GM12891 (cell line): Measurements from ENCODE around the gene NAA15.

Source experiments
- DNase-seq: peaks from one replicate; pipeline ENCODE4 v3.0.0; 2011; ENCODE audit warnings: low spot score; ENCODE audit not compliant: insufficient read length
- FAIRE-seq: peaks from 2 replicates; lab custom pipeline; 2011; peaks lifted over from hg19 to GRCh38; lab: Jason Lieb, UNC
- PAX5 ChIP-seq: IDR thresholded peaks from 2 replicates; pipeline ENCODE4 v1.6.1; 2011; ENCODE audit warnings: low read length, moderate library complexity, mild to moderate bottlenecking; ENCODE audit not compliant: insufficient read depth, severe bottlenecking
- POLR2A ChIP-seq: IDR thresholded peaks from 2 replicates; pipeline ENCODE4 v1.6.1; 2011; ENCODE audit warnings: low read depth, low read length, control low read depth
- POLR2AphosphoS5 ChIP-seq: IDR thresholded peaks from 2 replicates; pipeline ENCODE4 v1.6.1; 2011; ENCODE audit warnings: low read depth, low read length, control low read depth
- POU2F2 ChIP-seq: IDR thresholded peaks from 2 replicates; pipeline ENCODE4 v1.6.1; 2011; ENCODE audit warnings: low read depth, mild to moderate bottlenecking, control low read depth, low read length, moderate library complexity
- SPI1 ChIP-seq: IDR thresholded peaks from 2 replicates; pipeline ENCODE4 v1.6.1; 2011; ENCODE audit warnings: low read depth, low read length, control low read depth
- TAF1 ChIP-seq: IDR thresholded peaks from 2 replicates; pipeline ENCODE4 v1.6.1; 2011; ENCODE audit warnings: low read depth, low read length, control low read depth

The NAA15 gene

GRCh38 chr4:139274790-139275189 lies 26.5 kb upstream of the NAA15 start:
- FAIRE-seq (no peak), DNase-seq (no peak)
- TF ChIP-seq TAF1: no peak
- TF ChIP-seq SPI1: no peak
- TF ChIP-seq POLR2A: no peak
- TF ChIP-seq POU2F2: no peak
- no peak for TF ChIP-seq PAX5
- no peak for TF ChIP-seq POLR2AphosphoS5

DNA sequence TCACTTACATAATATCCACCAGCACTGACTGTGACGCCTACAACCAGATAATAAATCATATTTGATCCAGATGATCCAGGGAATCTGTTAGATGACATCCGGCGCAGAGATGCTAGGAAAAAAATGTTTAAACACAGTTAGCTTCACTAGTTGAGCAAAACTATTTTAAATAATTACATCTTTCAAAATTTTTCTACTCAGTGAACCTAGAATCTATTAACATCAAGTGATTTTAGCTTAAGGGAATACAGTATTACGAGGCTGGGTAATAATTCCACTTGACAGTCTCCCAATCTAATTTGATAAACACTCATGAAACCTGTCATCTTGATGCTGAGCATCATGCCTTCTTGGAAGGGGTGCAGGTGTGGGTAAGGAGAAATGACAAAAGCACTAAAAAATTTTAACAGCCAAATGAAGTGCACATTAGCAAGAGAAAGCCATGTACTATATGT lies 26.0 kb upstream of the NAA15 start:
- no peak for FAIRE-seq
- no peak for TF ChIP-seq POLR2A
- no peak for TF ChIP-seq TAF1
- no peak for TF ChIP-seq SPI1
- no peak for TF ChIP-seq POU2F2
- no peak for TF ChIP-seq PAX5
- TF ChIP-seq POLR2AphosphoS5: no peak
- DNase-seq: no peak

DNA sequence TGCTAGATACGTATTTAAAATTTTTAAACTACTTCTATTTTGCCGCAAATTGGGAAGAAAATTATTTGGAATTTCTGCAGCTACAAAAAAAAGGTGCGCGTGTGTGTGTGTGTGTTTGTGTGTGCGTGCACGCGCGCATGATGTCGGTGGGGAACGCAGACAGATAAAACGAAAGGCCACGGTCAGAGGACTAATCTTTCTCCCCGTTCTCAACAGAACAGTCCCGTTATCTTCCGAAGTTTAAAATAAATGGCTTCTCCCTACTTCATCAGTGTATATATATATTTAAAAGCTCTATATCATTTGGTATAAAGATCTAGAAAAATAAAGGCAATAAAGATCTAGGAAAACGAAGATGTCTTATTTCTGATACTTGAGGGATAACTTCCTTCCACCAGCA lies 22.8 kb upstream of the NAA15 start:
- FAIRE-seq: no peak
- TF ChIP-seq POLR2AphosphoS5: no peak
- TF ChIP-seq TAF1: no peak
- no peak for TF ChIP-seq POLR2A
- no peak for DNase-seq

DNA sequence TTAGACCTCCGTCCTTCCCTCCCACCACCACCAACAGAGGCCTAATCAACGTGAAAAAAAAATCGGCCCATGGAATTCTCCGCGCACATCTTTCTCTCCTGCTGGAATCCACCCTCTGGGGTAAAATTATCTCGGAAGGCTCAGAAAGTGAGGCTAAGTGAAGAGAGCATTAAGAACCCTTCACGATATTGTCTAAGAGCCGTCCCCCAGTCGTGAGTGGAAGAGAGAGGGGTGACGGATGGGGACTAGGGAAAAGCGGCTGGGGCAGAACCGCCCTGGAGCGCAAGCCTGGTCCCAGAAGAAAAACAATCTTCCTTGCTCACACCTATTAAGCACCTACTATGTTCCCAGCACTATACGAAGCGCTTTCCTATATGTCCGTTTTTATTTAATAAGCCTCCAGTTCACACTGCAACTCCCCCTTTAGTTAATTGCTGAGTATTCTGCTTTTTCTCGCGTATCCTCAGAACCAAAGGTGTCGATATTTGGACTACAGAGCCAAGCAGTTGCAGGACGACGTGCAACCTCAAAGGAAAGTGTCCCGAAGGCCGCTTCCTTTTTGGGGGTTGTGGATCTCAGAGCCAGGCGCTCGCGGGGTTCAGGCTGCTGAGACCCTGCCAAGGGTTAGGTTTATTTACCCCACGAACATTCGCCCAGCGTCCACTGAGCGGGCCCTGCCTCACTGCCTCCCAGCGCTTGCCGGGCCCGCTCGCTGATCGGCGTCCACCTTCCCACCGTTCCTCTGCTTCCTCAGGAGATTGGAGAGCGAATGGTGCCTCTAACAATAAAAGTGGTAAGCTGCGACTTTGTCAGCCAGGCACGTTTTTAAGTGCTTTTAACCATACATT lies 22.2 kb upstream of the NAA15 start:
- TF ChIP-seq SPI1 (no peak), POU2F2 (no peak), TAF1 (no peak), POLR2AphosphoS5 (no peak), POLR2A (no peak), PAX5 (no peak)
- FAIRE-seq: peak; percentile 20
- no peak for DNase-seq

DNA sequence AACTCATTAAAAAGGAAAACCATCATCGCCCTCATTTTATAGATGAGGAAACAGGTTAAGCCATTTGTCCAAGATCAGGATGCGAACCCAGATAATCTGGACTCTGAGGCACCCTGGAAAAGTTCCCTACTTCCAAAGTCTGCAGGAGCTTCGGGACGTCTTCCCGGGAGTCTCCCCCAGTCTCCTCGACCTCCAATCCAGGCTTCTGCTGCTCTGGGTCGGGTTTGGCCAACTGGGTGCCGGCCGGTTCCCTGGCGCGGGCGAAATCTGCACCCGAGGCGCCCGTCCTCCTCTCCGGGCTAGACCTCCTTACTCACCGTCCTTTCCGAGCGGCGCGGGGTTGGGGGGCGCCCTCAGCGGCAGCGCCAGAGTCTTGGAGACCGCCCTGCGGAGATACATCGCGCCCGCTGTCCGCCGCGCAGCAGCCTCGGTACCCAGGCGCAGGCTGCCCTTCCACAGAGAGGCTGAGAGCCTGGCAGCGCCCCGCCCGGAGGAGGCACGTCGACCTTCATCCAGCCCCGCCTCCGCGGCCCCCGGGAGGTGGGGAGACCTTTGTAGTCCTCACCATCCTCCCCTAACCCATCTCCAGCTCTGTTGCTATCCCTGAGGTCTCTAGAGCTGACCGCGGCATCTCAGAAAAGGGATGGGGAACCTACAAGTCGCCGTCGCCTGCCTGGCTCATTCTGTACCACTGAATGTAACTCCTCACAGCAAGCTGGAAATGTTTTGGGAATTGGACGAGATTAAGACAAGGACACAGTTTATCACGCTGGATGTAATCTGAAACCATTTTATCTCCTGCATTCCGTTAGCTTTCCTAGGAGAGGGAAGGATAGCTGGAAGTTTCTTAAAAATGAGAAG lies 21.3 kb upstream of the NAA15 start, which contains the start of gene MGARP:
MGARP (minus strand) TSS at position 466 of the 861 bp plus-strand sequence; CDS start at position 399, 67 bp downstream.
- DNase-seq: no peak
- TF ChIP-seq POLR2AphosphoS5 (no peak), SPI1 (no peak), POU2F2 (no peak), PAX5 (no peak), TAF1 (no peak), POLR2A (no peak)
- no peak for FAIRE-seq

GRCh38 chr4:139282065-139282720 lies 19.1 kb upstream of the NAA15 start:
- FAIRE-seq (no peak), DNase-seq (no peak)
- TF ChIP-seq POLR2AphosphoS5: no peak
- TF ChIP-seq SPI1: no peak
- no peak for TF ChIP-seq POU2F2
- TF ChIP-seq TAF1: no peak
- no peak for TF ChIP-seq POLR2A
- no peak for TF ChIP-seq PAX5

GRCh38 chr4:139282721-139283075 lies 18.6 kb upstream of the NAA15 start:
- DNase-seq (no peak), FAIRE-seq (no peak)
- TF ChIP-seq TAF1 (no peak), PAX5 (no peak), POLR2A (no peak), SPI1 (no peak), POU2F2 (no peak), POLR2AphosphoS5 (no peak)

GRCh38 chr4:139286186-139286698 lies 15.1 kb upstream of the NAA15 start:
- DNase-seq (no peak), FAIRE-seq (no peak)
- no peak for TF ChIP-seq POLR2A
- TF ChIP-seq SPI1: no peak
- no peak for TF ChIP-seq POU2F2
- TF ChIP-seq POLR2AphosphoS5: no peak
- no peak for TF ChIP-seq PAX5
- no peak for TF ChIP-seq TAF1
